B cell (primary cell): ENCODE data around the gene FLT1. TPM values are rescaled to one million over a fixed set of nuclear protein-coding genes. Genes with fewer than 3 reads are reported as not detected.

Experiments
- ATAC-seq: fragments of 200-7000 bp; cut with Tn5 transposase; one replicate; pipeline ENCODE4 v1.10.0; 2021; ENCODE audit warnings: low read depth, mild to moderate bottlenecking, moderate number of reproducible peaks, moderate library complexity
- CTCF ChIA-PET: fragments of 350-600 bp; sonication (Branson Sonifier 250); formaldehyde crosslinking; loops from one replicate; lab custom pipeline; 2021; ENCODE audit warnings: antibody characterized with exemption, inconsistent platforms; lab: Charles Lee
- POLR2A ChIA-PET: fragments of 350-600 bp; sonication (Branson Sonifier 250); formaldehyde crosslinking; loops from one replicate; lab custom pipeline; 2021; ENCODE audit warnings: antibody characterized with exemption; lab: Charles Lee
- DNase-seq: peaks from one replicate; pipeline ENCODE4 v3.0.0; 2013
- H2AFZ ChIP-seq: 2 replicates; pipeline ENCODE4 v1.6.1; 2012; ENCODE audit warnings: mild to moderate bottlenecking, low read depth, low read length; ENCODE audit not compliant: insufficient read depth, poor library complexity, severe bottlenecking
- H3K27ac ChIP-seq, 2 donors: 1 replicate in 1 of 2; 2 replicates in 1 of 2; pipeline ENCODE4 v1.5.1; 2012 to 2013; ENCODE audit warnings: low read length in 2 of 2, mild to moderate bottlenecking in 2 of 2, moderate library complexity in 1 of 2
- H3K27me3 ChIP-seq, 4 experiments: fragments of 200-600 bp in 1 of 4; sonication (generic) in 1 of 4; replicated peaks in 1 of 4; 1 replicate in 2 of 4; 2 replicates in 2 of 4; pipeline versions ENCODE4 v1.6.1 to v1.7.0; 2013 to 2016; ENCODE audit warnings: low read length in 3 of 4, mild to moderate bottlenecking in 2 of 4, mixed read lengths in 1 of 4, moderate library complexity in 1 of 4; ENCODE audit not compliant: insufficient read depth in 4 of 4, control insufficient read depth in 3 of 4; ENCODE audit errors: control extremely low read depth in 1 of 4
- H3K36me3 ChIP-seq, 2 experiments: replicated peaks in 1 of 2; 1 replicate in 1 of 2; 2 replicates in 1 of 2; pipeline versions ENCODE4 v1.6.1 to v1.7.1; 2013; ENCODE audit warnings: low read length in 1 of 2; ENCODE audit not compliant: insufficient read depth in 2 of 2, control insufficient read depth in 1 of 2; ENCODE audit errors: control extremely low read depth in 1 of 2, extremely low read depth in 1 of 2
- H3K4me1 ChIP-seq, 2 donors: fragments of 200-600 bp in 1 of 2; sonication (generic) in 1 of 2; 1 replicate in 1 of 2; 2 replicates in 1 of 2; pipeline versions ENCODE4 v1.5.1 to v1.6.1; 2013 to 2017; ENCODE audit warnings: low read length in 2 of 2; ENCODE audit not compliant: control insufficient read depth in 2 of 2, insufficient read depth in 2 of 2
- H3K4me2 ChIP-seq: replicated peaks from 2 replicates; pipeline ENCODE3; 2012; ENCODE audit warnings: mild to moderate bottlenecking, low read depth, low read length; ENCODE audit not compliant: poor library complexity, severe bottlenecking
- H3K4me3 ChIP-seq, 5 experiments: fragments of 200-600 bp in 1 of 5; sonication (generic) in 1 of 5; 1 replicate in 3 of 5; 2 replicates in 2 of 5; pipeline versions ENCODE4 v1.5.1 to v1.7.0; 2011 to 2016; ENCODE audit warnings: low read length in 4 of 5, mild to moderate bottlenecking in 4 of 5, low read depth in 2 of 5, control low read depth in 1 of 5, moderate library complexity in 1 of 5; ENCODE audit not compliant: insufficient read depth in 1 of 5; ENCODE audit errors: control extremely low read depth in 1 of 5, extremely low read depth in 1 of 5
- H3K79me2 ChIP-seq: fragments of 200-600 bp; sonication (generic); one replicate; pipeline ENCODE4 v1.6.0; 2016; ENCODE audit warnings: low read length; ENCODE audit not compliant: control insufficient read depth, insufficient read depth
- H3K9ac ChIP-seq: fragments of 200-600 bp; sonication (generic); 2 replicates; pipeline ENCODE4 v1.6.1; 2017; ENCODE audit warnings: mild to moderate bottlenecking, low read length, moderate library complexity
- H3K9me3 ChIP-seq, 3 donors: one replicate each; pipeline versions ENCODE4 v1.6.1 to v1.7.1; 2013; ENCODE audit warnings: low read length in 2 of 3; ENCODE audit not compliant: control insufficient read depth in 2 of 3, insufficient read depth in 1 of 3; ENCODE audit errors: control extremely low read depth in 1 of 3
- H4K20me1 ChIP-seq: 2 replicates; pipeline ENCODE4 v1.6.0; 2012; ENCODE audit warnings: mild to moderate bottlenecking, low read length; ENCODE audit not compliant: insufficient read depth, control insufficient read depth, poor library complexity, severe bottlenecking
- H3K27ac Mint-ChIP-seq: one replicate; pipeline ENCODE4 v1.8.0; 2021; ENCODE audit warnings: mixed read lengths
- H3K27me3 Mint-ChIP-seq: one replicate; pipeline ENCODE4 v1.8.0; 2021; ENCODE audit warnings: mixed read lengths
- H3K4me1 Mint-ChIP-seq: one replicate; pipeline ENCODE4 v1.8.0; 2021; ENCODE audit warnings: mixed read lengths
- H3K4me3 Mint-ChIP-seq: one replicate; pipeline ENCODE4 v1.8.0; 2021; ENCODE audit warnings: mixed read lengths
- H3K9me3 Mint-ChIP-seq: one replicate; pipeline ENCODE4 v1.8.0; 2022; ENCODE audit warnings: mixed read lengths; ENCODE audit not compliant: insufficient read depth
- CTCF ChIP-seq: fragments of 200-600 bp; IDR thresholded peaks from one replicate; pipeline ENCODE4 v1.8.0; 2022; ENCODE audit warnings: antibody characterized with exemption, mild to moderate bottlenecking
- EZH2 ChIP-seq: IDR thresholded peaks from 2 replicates; pipeline ENCODE4 v1.6.1; 2012; ENCODE audit warnings: borderline replicate concordance, low read depth, mild to moderate bottlenecking, moderate library complexity, low read length; ENCODE audit not compliant: insufficient read depth, poor library complexity, severe bottlenecking
- WGBS: methylation state at CpG from one replicate; pipeline ENCODE4 v1.1.5; 2013; ENCODE audit warnings: missing lambda C conversion rate; ENCODE audit not compliant: insufficient coverage; 5-methylcytosine and 5-hydroxymethylcytosine counted together
- intact Hi-C: fragments of 100-400 bp; cut with micrococcal nuclease; formaldehyde crosslinking; loops from one replicate; pipeline ENCODE4 v1.10.0; 2022
- polyA plus RNA-seq: library from polyadenylated mRNA; depleted of rRNA; stranded (reverse); fragments of >200 nt; gene quantifications from 2 replicates; pipeline ENCODE4 v1.2.3, GENCODE V29; 2012
- total RNA-seq, 2 donors: library from RNA; stranded (reverse); fragments of 120-200 nt in 1 of 2; gene quantifications; 1 replicate in 1 of 2; 2 replicates in 1 of 2; pipeline versions ENCODE4 v1.2.3 to v1.2.4, GENCODE V29; 2013 to 2022

FLT1 gene
- total and polyA plus RNA-seq, 2 donors (not counting 1 experiment from before 2014, with no cell fraction given) = 1.1 to 1.2 TPM

- no peak for TF ChIP-seq EZH2
- TF ChIP-seq CTCF = no peak
- H3K4me3 Mint-ChIP-seq = no peak overlapping the region
- DNase-seq (no peak), ATAC-seq (no peak)
- WGBS = 94% methylated on average over 6 of the region's 12 CpGs
- H4K20me1 ChIP-seq = no peaks in the 10 kb centered on the region
- H3K36me3 ChIP-seq = no peaks in the 10 kb centered on the region
- H3K27ac Mint-ChIP-seq = no peak overlapping the region
- ChIA-PET POLR2A (no interaction called here), CTCF (interaction anchor here (0.8 kb wide), 1 partner anchor 37 kb away, joined by 3 read pairs; no protein-coding TSS in a partner anchor)
- no peaks in the 10 kb centered on the region for H3K4me1 ChIP-seq
- H3K27me3 ChIP-seq = peaks cover 0 to 15% (median 4%) of the 10 kb centered on the region in 4 experiments
- H3K27me3 Mint-ChIP-seq = peaks cover 45% of the 10 kb centered on the region
- no peak overlapping the region for H3K9ac ChIP-seq
- peaks cover 0 to 8% (median 1%) of the 10 kb centered on the region in 3 donors for H3K9me3 ChIP-seq
- intact Hi-C loops = loop anchor here (10.0 kb wide), 1 partner anchor 394 kb away; no protein-coding TSS in a partner anchor
- no peak overlapping the region for H3K4me2 ChIP-seq
- H2AFZ ChIP-seq = no peak overlapping the region
- H3K4me1 Mint-ChIP-seq = no peaks in the 10 kb centered on the region
- peaks cover 4% of the 10 kb centered on the region for H3K9me3 Mint-ChIP-seq
- no peaks in the 10 kb centered on the region for H3K79me2 ChIP-seq
- no peak overlapping the region for H3K27ac ChIP-seq
- no peak overlapping the region for H3K4me3 ChIP-seq
Measured at GRCh38 chr13:28438598-28439334, 56.2 kb downstream of the FLT1 start.

GRCh38 chr13:28438067-28438466, 56.9 kb downstream of the FLT1 start:
- H4K20me1 ChIP-seq = no peaks in the 10 kb centered on the region
- ATAC-seq = no peak
- POLR2A ChIA-PET = no interaction called here
- no peak overlapping the region for H3K27ac ChIP-seq
- H3K9ac ChIP-seq = no peak overlapping the region
- no peak overlapping the region for H3K27ac Mint-ChIP-seq
- no peak overlapping the region for H3K4me2 ChIP-seq
- intact Hi-C loops = loop anchor here (10.0 kb wide), 1 partner anchor 393 kb away; no protein-coding TSS in a partner anchor
- H2AFZ ChIP-seq = no peak overlapping the region
- no peaks in the 10 kb centered on the region for H3K4me1 Mint-ChIP-seq
- no peak for DNase-seq
- CTCF ChIA-PET = interaction anchor here (0.8 kb wide), 1 partner anchor 38 kb away, joined by 3 read pairs; no protein-coding TSS in a partner anchor
- no peaks in the 10 kb centered on the region for H3K4me1 ChIP-seq
- H3K4me3 ChIP-seq = no peak overlapping the region
- peaks cover 2% of the 10 kb centered on the region for H3K9me3 Mint-ChIP-seq
- H3K27me3 Mint-ChIP-seq = peaks cover 40% of the 10 kb centered on the region
- H3K36me3 ChIP-seq = no peaks in the 10 kb centered on the region
- no peak overlapping the region for H3K4me3 Mint-ChIP-seq
- WGBS = no CpG with 5 or more reads among the region's 8 CpGs
- no peaks in the 10 kb centered on the region for H3K79me2 ChIP-seq
- H3K9me3 ChIP-seq = peaks cover 0 to 8% (median 0%) of the 10 kb centered on the region in 3 donors
- H3K27me3 ChIP-seq = peaks cover 0 to 12% (median 2%) of the 10 kb centered on the region in 4 experiments
- TF ChIP-seq EZH2 (no peak), CTCF (no peak)
